Endothelial cell of umbilical vein (primary cell): ENCODE results near the gene WNT8B. TPM values are rescaled to one million over a fixed set of nuclear protein-coding genes. Genes with fewer than 3 reads are reported as not detected.

Experiments
- BruUV-seq: library from RNA; stranded (reverse); fragments of 400-500 nt; replicated peaks from 2 replicates; lab custom pipeline; 2021; lab: Mats Ljungman, UMichigan
- CTCF ChIA-PET: fragments of 300-600, 350-600 bp; sonication (Branson Sonifier 250); formaldehyde crosslinking; loops from one replicate; lab custom pipeline; 2021; ENCODE audit warnings: antibody characterized with exemption, inconsistent platforms; lab: Charles Lee
- POLR2A ChIA-PET: fragments of 300-600, 350-600 bp; sonication (Branson Sonifier 250); formaldehyde crosslinking; loops from one replicate; lab custom pipeline; 2021; ENCODE audit warnings: antibody characterized with exemption, inconsistent platforms; lab: Charles Lee
- DNase-seq: peaks from one replicate; pipeline ENCODE4 v3.0.0-alpha.2; 2011; ENCODE audit warnings: low read depth, low spot score
- FAIRE-seq: peaks from 2 replicates; lab custom pipeline; 2011; peaks lifted over from hg19 to GRCh38; lab: Jason Lieb, UNC
- H2AFZ ChIP-seq: 2 replicates; pipeline ENCODE4 v1.6.0; 2012; ENCODE audit warnings: low read depth, low read length, control low read depth, inconsistent platforms
- H3K27ac ChIP-seq: 2 replicates; pipeline ENCODE4 v1.5.1; 2011; ENCODE audit warnings: low read depth, mild to moderate bottlenecking, control low read depth, low read length, moderate library complexity; ENCODE audit not compliant: insufficient read depth
- H3K27me3 ChIP-seq, 2 experiments: 2 replicates each; pipeline versions ENCODE4 v1.6.0 to v1.6.1; 2011; ENCODE audit warnings: low read length in 2 of 2, mixed read lengths in 1 of 2; ENCODE audit not compliant: control insufficient read depth in 2 of 2, insufficient read depth in 2 of 2
- H3K36me3 ChIP-seq, 2 experiments: 2 replicates in 1 of 2; 3 replicates in 1 of 2; pipeline ENCODE4 v1.5.1; 2011; ENCODE audit warnings: low read length in 2 of 2, mild to moderate bottlenecking in 1 of 2, moderate library complexity in 1 of 2; ENCODE audit not compliant: control insufficient read depth in 2 of 2, insufficient read depth in 2 of 2; ENCODE audit errors: extremely low read depth in 1 of 2
- H3K4me1 ChIP-seq: 3 replicates; pipeline ENCODE4 v1.5.1; 2011; ENCODE audit warnings: mild to moderate bottlenecking, low read length; ENCODE audit not compliant: control insufficient read depth, insufficient read depth; ENCODE audit errors: extremely low read depth
- H3K4me2 ChIP-seq: 2 replicates; pipeline ENCODE4 v1.6.1; 2011; ENCODE audit warnings: low read length, control low read depth, mixed read lengths; ENCODE audit not compliant: insufficient read depth
- H3K4me3 ChIP-seq, 3 experiments: fragments of 200-600 bp in 1 of 3; sonication (generic), shearing (Covaris generic) in 1 of 3; replicated peaks in 1 of 3; 2 replicates each; pipeline ENCODE4 v1.5.1; 2011 to 2016; ENCODE audit warnings: control low read depth in 3 of 3, low read length in 3 of 3, mild to moderate bottlenecking in 2 of 3, inconsistent platforms in 1 of 3, low read depth in 1 of 3, moderate library complexity in 1 of 3; ENCODE audit not compliant: insufficient read depth in 1 of 3
- H3K79me2 ChIP-seq: 2 replicates; pipeline ENCODE4 v1.6.0; 2012; ENCODE audit warnings: low read length, inconsistent platforms; ENCODE audit not compliant: control insufficient read depth, insufficient read depth
- H3K9ac ChIP-seq: replicated peaks from 2 replicates; pipeline ENCODE3; 2011; ENCODE audit warnings: low read length, control low read depth; ENCODE audit not compliant: insufficient read depth; ENCODE audit errors: extremely low read depth
- H3K9me1 ChIP-seq: replicated peaks from 3 replicates; pipeline ENCODE4 v1.6.0; 2011; ENCODE audit warnings: mild to moderate bottlenecking, low read length; ENCODE audit not compliant: control insufficient read depth, insufficient read depth; ENCODE audit errors: extremely low read depth
- H3K9me3 ChIP-seq: replicated peaks from 2 replicates; pipeline ENCODE4 v1.5.1; 2012; ENCODE audit warnings: low read length, inconsistent platforms; ENCODE audit not compliant: control insufficient read depth, insufficient read depth
- H4K20me1 ChIP-seq: replicated peaks from 2 replicates; pipeline ENCODE3; 2011; ENCODE audit warnings: mild to moderate bottlenecking, low read length; ENCODE audit not compliant: control insufficient read depth, insufficient read depth; ENCODE audit errors: extremely low read depth
- GATA2 ChIP-seq: IDR thresholded peaks from 2 replicates; pipeline ENCODE4 v1.7.0; 2011; ENCODE audit warnings: low read depth, mild to moderate bottlenecking, moderate library complexity, mixed read lengths, low read length; ENCODE audit not compliant: insufficient read length, insufficient read depth
- JUN ChIP-seq: IDR thresholded peaks from 2 replicates; pipeline ENCODE4 v1.6.1; 2011; ENCODE audit warnings: borderline replicate concordance, low read depth; ENCODE audit not compliant: insufficient read length, insufficient read depth
- MYC ChIP-seq: IDR thresholded peaks from one replicate; pipeline ENCODE4 v1.6.1; 2011; ENCODE audit warnings: mild to moderate bottlenecking, low read depth, low read length
- POLR2A ChIP-seq: IDR thresholded peaks from 2 replicates; pipeline ENCODE4 v1.6.1; 2012; ENCODE audit warnings: low read depth, mild to moderate bottlenecking, control low read depth, low read length
- POLR2AphosphoS5 ChIP-seq: IDR thresholded peaks from 2 replicates; pipeline ENCODE4 v1.6.1; 2012; ENCODE audit warnings: low read depth, mild to moderate bottlenecking, control low read depth, low read length, moderate library complexity; ENCODE audit not compliant: insufficient read depth
- dilution Hi-C: fragments of 300-500 bp; cut with MboI; formaldehyde crosslinking; loops from one replicate; pipeline ENCODE4 v1.15.0; 2019; ENCODE audit warnings: low sequenced_read_pairs; ENCODE audit not compliant: extremely low pct_ligation_motif_present
- intact Hi-C: fragments of 100-400 bp; cut with micrococcal nuclease; formaldehyde crosslinking; loops from one replicate; pipeline ENCODE4 v1.10.0; 2022
- polyA plus RNA-seq, 4 experiments: library from polyadenylated mRNA; depleted of rRNA in 3 of 4; stranded (reverse) in 3 of 4; unstranded in 1 of 4; fragments of >200 nt; gene quantifications; 2 replicates each; pipeline versions ENCODE4 v1.2.1 to v1.2.3, GENCODE V29; 2011 to 2012; ENCODE audit warnings: missing spikeins in 1 of 4
- total RNA-seq: library from RNA; stranded (reverse); gene quantifications from 2 replicates; pipeline ENCODE4 v1.2.3, GENCODE V29; 2021
- TF ChIP-seq, protein P1 (sequence below), 2 donors: IDR thresholded peaks; 1 replicate in 1 of 2; 2 replicates in 1 of 2; pipeline ENCODE4 v1.5.1; 2011; ENCODE audit warnings: low read length in 2 of 2, mild to moderate bottlenecking in 2 of 2, moderate library complexity in 2 of 2, control low read depth in 1 of 2, inconsistent platforms in 1 of 2, low read depth in 1 of 2; ENCODE audit not compliant: insufficient read depth in 1 of 2; ENCODE audit errors: extremely low read depth in 1 of 2

Gene WNT8B
- total and polyA plus RNA-seq, 2 donors (not counting 3 experiments of a cell fraction or from before 2014, with no cell fraction given), result not detected

DNA sequence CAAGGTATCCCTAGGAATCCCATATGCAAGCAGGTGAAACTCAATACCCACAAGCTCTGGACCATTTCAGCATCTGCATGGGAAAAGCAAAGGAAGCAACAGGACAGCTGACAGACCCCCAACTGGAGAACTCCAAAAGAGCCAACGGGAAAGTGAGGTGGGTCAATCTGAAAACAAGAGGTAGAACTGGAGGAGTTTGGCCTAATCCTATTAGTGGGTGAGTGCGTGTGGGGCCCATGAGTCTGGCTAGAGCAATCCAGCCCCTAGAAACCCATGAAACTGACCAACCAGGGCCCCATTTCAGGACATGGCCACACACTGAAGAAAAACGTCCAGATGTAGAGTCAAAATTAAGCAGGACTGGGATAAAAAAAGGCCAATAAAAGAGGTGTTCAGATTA lies 26.6 kb upstream of the WNT8B start:
- intact Hi-C loops, result no loop called here

More for the DNA sequence above, 26.6 kb upstream of the WNT8B start:
- TF ChIP-seq POLR2AphosphoS5, result no peak
- TF ChIP-seq MYC, result no peak
- no peak for TF ChIP-seq GATA2
- no peak for TF ChIP-seq JUN
- TF ChIP-seq POLR2A, result no peak
- TF ChIP-seq, protein P1, sequence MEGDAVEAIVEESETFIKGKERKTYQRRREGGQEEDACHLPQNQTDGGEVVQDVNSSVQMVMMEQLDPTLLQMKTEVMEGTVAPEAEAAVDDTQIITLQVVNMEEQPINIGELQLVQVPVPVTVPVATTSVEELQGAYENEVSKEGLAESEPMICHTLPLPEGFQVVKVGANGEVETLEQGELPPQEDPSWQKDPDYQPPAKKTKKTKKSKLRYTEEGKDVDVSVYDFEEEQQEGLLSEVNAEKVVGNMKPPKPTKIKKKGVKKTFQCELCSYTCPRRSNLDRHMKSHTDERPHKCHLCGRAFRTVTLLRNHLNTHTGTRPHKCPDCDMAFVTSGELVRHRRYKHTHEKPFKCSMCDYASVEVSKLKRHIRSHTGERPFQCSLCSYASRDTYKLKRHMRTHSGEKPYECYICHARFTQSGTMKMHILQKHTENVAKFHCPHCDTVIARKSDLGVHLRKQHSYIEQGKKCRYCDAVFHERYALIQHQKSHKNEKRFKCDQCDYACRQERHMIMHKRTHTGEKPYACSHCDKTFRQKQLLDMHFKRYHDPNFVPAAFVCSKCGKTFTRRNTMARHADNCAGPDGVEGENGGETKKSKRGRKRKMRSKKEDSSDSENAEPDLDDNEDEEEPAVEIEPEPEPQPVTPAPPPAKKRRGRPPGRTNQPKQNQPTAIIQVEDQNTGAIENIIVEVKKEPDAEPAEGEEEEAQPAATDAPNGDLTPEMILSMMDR (IDR thresholded peaks at IDR 0.05; ENCODE audit: extremely low read depth in 1 of 2, insufficient read depth in 1 of 2, low read depth in 1 of 2, low read length in 2 of 2), result no peak
- FAIRE-seq (no peak), DNase-seq (no peak)
- Histone ChIP-seq H2AFZ (no peak overlapping the region), H3K4me3 (no peak overlapping the region), H3K27me3 (peaks cover 2 to 4% of the 10 kb centered on the region in 2 experiments), H3K9me3 (no peaks in the 10 kb centered on the region), H3K4me2 (no peak overlapping the region), H3K79me2 (no peaks in the 10 kb centered on the region), H3K27ac (no peak overlapping the region), H4K20me1 (no peaks in the 10 kb centered on the region), H3K36me3 (no peaks in the 10 kb centered on the region), H3K9ac (no peak overlapping the region), H3K4me1 (no peaks in the 10 kb centered on the region), H3K9me1 (no peaks in the 10 kb centered on the region)
- ChIA-PET CTCF (interaction anchor here (0.7 kb wide), 1 partner anchor 126 kb away, joined by 4 read pairs; no protein-coding TSS in a partner anchor), POLR2A (no interaction called here)
- BruUV-seq, result no TSS peak
- dilution Hi-C loops, result loop anchor here (10.0 kb wide), 1 partner anchor 59 kb away; no protein-coding TSS in a partner anchor
